Epithelial cell of proximal tubule (primary cell): Measurements from ENCODE around the gene GPR84. TPM values are rescaled to one million over a fixed set of nuclear protein-coding genes. Genes with fewer than 3 reads are reported as not detected.

ENCODE experiments used
- DNase-seq: peaks from one replicate; pipeline ENCODE4 v3.0.0-alpha.2; 2011; ENCODE audit warnings: low read depth
- H3K4me3 ChIP-seq: 2 replicates; pipeline ENCODE4 v1.5.1; 2011; ENCODE audit warnings: low read depth, mild to moderate bottlenecking, low read length
- total RNA-seq: library from RNA; depleted of rRNA; stranded (reverse); fragments of >200 nt; gene quantifications from 2 replicates; pipeline ENCODE4 v1.2.3, GENCODE V29; 2015
- TF ChIP-seq, protein P1 (sequence below): conservative IDR thresholded peaks from 2 replicates; pipeline ENCODE4 v1.5.1; 2012; ENCODE audit warnings: low read depth, mild to moderate bottlenecking, low read length

Gene GPR84
- total RNA-seq, 1 donor from 2014 or later: not detected

- DNase-seq: no peak
- TF ChIP-seq, protein P1, sequence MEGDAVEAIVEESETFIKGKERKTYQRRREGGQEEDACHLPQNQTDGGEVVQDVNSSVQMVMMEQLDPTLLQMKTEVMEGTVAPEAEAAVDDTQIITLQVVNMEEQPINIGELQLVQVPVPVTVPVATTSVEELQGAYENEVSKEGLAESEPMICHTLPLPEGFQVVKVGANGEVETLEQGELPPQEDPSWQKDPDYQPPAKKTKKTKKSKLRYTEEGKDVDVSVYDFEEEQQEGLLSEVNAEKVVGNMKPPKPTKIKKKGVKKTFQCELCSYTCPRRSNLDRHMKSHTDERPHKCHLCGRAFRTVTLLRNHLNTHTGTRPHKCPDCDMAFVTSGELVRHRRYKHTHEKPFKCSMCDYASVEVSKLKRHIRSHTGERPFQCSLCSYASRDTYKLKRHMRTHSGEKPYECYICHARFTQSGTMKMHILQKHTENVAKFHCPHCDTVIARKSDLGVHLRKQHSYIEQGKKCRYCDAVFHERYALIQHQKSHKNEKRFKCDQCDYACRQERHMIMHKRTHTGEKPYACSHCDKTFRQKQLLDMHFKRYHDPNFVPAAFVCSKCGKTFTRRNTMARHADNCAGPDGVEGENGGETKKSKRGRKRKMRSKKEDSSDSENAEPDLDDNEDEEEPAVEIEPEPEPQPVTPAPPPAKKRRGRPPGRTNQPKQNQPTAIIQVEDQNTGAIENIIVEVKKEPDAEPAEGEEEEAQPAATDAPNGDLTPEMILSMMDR: peak; percentile 100
- peak overlapping the region; percentile 67 for H3K4me3 ChIP-seq
Measured at GRCh38 chr12:54379398-54380201, 15.3 kb upstream of the GPR84 start.

DNA sequence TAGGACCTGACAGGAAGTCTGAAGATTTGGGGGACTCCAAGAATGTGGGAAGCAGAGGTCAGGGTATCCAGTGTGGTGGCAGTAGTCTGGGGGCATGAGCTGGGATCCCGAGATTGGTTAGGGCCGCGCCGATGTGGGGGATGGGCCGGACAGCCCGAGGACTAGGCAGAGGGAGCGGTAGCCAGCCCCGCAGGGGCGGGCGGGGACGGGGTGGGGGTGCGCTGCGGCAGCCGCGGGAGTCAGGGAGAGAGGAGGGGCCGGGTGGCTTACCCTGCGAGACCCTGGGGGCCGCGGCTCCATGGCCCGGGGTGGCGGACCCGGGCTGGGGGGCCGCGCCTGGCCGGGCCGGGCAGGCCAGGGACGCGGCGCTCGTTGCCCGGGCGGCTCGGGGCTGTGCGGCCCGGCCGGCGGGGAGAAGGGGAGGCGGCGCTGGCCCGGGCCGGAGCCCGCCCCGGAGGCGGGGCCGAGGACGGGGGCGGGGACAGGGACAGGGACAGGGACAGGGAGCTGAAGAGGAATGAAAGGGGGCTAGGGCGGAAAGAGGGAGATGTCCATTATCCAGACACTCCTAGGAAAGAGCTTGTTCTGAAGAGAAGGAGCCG is 14.6 kb upstream of the GPR84 start:
- no peak for DNase-seq
- TF ChIP-seq, protein P1: no peak
- H3K4me3 ChIP-seq: peak overlapping the region; percentile 67

DNA sequence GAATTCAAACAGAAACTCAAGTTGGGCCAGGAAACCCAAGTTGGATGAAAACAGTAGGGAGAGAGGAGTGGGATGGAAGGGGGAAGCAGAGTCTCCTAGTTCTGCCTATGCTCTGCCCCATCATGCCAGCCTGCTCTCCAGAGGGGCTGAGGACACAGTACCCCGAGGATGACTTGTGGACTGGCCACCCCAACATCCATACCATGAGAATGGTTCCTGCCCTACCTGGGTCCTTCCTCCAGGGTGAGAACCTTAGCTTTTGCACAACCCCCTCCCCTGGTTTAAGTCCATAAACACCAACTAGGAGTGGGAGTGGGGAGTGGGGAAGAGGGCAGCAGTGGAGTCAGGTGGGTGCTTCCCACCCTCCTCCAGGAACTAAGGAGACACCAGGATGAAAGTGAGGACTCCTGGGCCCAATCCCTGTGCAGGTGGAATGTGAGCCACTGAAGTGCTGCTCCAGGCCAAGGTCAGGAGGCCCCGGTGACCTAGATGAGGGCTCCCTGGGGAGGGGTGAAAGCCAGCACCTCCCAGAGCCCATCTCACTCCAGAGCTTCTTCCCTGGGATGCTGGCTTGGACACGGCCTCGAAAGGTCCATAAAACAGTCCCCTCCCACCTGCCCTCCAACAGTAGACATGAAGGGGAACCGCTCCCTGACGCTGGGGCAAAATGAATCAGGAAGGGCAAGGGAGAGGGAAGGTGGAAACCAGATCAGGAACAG is 13.7 kb upstream of the GPR84 start:
- H3K4me3 ChIP-seq: no peak overlapping the region
- TF ChIP-seq, protein P1: no peak

GRCh38 chr12:54377007-54377406 is 12.7 kb upstream of the GPR84 start:
- DNase-seq: no peak
- H3K4me3 ChIP-seq: no peak overlapping the region
- TF ChIP-seq, protein P1: no peak

More for the DNA sequence above, 13.7 kb upstream of the GPR84 start:
- DNase-seq: no peak

GRCh38 chr12:54376596-54376995 is 12.3 kb upstream of the GPR84 start:
- H3K4me3 ChIP-seq: no peak overlapping the region
- no peak for DNase-seq
- TF ChIP-seq, protein P1: no peak

- no peak for DNase-seq
- no peak overlapping the region for H3K4me3 ChIP-seq
- TF ChIP-seq, protein P1: no peak
Measured at GRCh38 chr12:54375259-54375579, 10.9 kb upstream of the GPR84 start.
